K562 (cell line): ENCODE measurements around the gene RABL6. TPM values are rescaled to one million over a fixed set of nuclear protein-coding genes. Genes with fewer than 3 reads are reported as not detected.

Source experiments
- BRD9 ChIP-seq: fragments of 450-650 bp; IDR thresholded peaks from 2 replicates; pipeline ENCODE4 v1.6.1; 2018; ENCODE audit warnings: low read depth; ENCODE audit not compliant: partially characterized antibody
- CHD1 ChIP-seq: fragments of 200-600 bp; sonication (generic); IDR thresholded peaks from one replicate; pipeline ENCODE4 v1.6.1; 2012; ENCODE audit warnings: mild to moderate bottlenecking, moderate library complexity, low read length, inconsistent platforms
- CTCF ChIP-seq, 3 experiments: IDR thresholded peaks in 2 of 3; conservative IDR thresholded peaks in 1 of 3; 2 replicates each; pipeline ENCODE4 v1.5.1; 2011 to 2012; ENCODE audit warnings: low read length in 3 of 3, mild to moderate bottlenecking in 3 of 3, control low read depth in 2 of 3, improper control_type of control experiment in 1 of 3, inconsistent platforms in 1 of 3, low read depth in 1 of 3, mixed read lengths in 1 of 3, moderate library complexity in 1 of 3; ENCODE audit not compliant: insufficient read depth in 2 of 3
- FIP1L1 ChIP-seq: fragments of 200-400 bp; formaldehyde crosslinking; IDR thresholded peaks from 2 replicates; pipeline ENCODE4 v1.6.1; 2018; ENCODE audit warnings: mild to moderate bottlenecking, low read depth, low read length; ENCODE audit not compliant: poor library complexity, severe bottlenecking
- GATA2 ChIP-seq: sonication (generic); formaldehyde crosslinking; IDR thresholded peaks from 2 replicates; pipeline ENCODE4 v1.4.0; 2020; ENCODE audit warnings: mild to moderate bottlenecking, missing genetic modification reagents
- HDAC8 ChIP-seq: fragments of 450-650 bp; IDR thresholded peaks from 2 replicates; pipeline ENCODE4 v1.6.1; 2016; ENCODE audit warnings: mild to moderate bottlenecking, missing genetic modification characterization, moderate library complexity, missing compliant biosample characterization
- LARP7 ChIP-seq: fragments of 450-650 bp; IDR thresholded peaks from 2 replicates; pipeline ENCODE4 v1.6.1; 2016
- LCOR ChIP-seq: sonication (generic); formaldehyde crosslinking; IDR thresholded peaks from 2 replicates; pipeline ENCODE4 v1.8.0; 2022; ENCODE audit warnings: mild to moderate bottlenecking, missing genetic modification reagents
- MAFF ChIP-seq: IDR thresholded peaks from 2 replicates; pipeline ENCODE4 v1.6.1; 2012; ENCODE audit warnings: low read length, improper control_type of control experiment
- MECOM ChIP-seq: fragments of 250-450 bp; sonication (Bioruptor Pico); IDR thresholded peaks from 2 replicates; pipeline ENCODE4 v1.8.0; 2022; ENCODE audit warnings: inconsistent platforms
- TAF9B ChIP-seq: fragments of 450-650 bp; IDR thresholded peaks from 2 replicates; pipeline ENCODE4 v1.6.1; 2018; ENCODE audit warnings: mild to moderate bottlenecking; ENCODE audit not compliant: partially characterized antibody
- ZBED1 ChIP-seq: IDR thresholded peaks from 2 replicates; pipeline ENCODE4 v1.6.1; 2014
- ZNF232 ChIP-seq: sonication (generic); formaldehyde crosslinking; IDR thresholded peaks from 2 replicates; pipeline ENCODE4 v1.8.0; 2022; ENCODE audit warnings: mild to moderate bottlenecking, missing genetic modification reagents
- ZNF24 ChIP-seq: fragments of 450-650 bp; IDR thresholded peaks from 2 replicates; pipeline ENCODE4 v1.6.1; 2016
- ZNF41 ChIP-seq: fragments of 250-450 bp; sonication (Bioruptor Pico); conservative IDR thresholded peaks from 2 replicates; pipeline ENCODE4 v1.4.0; 2020; ENCODE audit warnings: mild to moderate bottlenecking
- ZNF511 ChIP-seq: sonication (generic); formaldehyde crosslinking; IDR thresholded peaks from 2 replicates; pipeline ENCODE4 v1.8.0; 2022; ENCODE audit warnings: mild to moderate bottlenecking, missing genetic modification reagents
- ZNF584 ChIP-seq: fragments of 200-800 bp; sonication (Bioruptor generic); IDR thresholded peaks from 2 replicates; pipeline ENCODE4 v1.6.1; 2016; ENCODE audit warnings: low read depth, mild to moderate bottlenecking, missing genetic modification characterization, missing compliant biosample characterization
- ZNF609 ChIP-seq: sonication (generic); formaldehyde crosslinking; IDR thresholded peaks from 2 replicates; pipeline ENCODE4 v1.8.1; 2023; ENCODE audit warnings: missing genetic modification reagents, mild to moderate bottlenecking, borderline replicate concordance
- polyA plus RNA-seq, 8 experiments: library from polyadenylated mRNA; depleted of rRNA in 4 of 8; stranded (reverse) in 5 of 8; unstranded in 3 of 8; fragments of >200 nt; fragmentation: Nextera tagmentation in 2 of 8; fragmentation: Illumina TruSeq in 1 of 8; extraction: Ambion mirVana in 2 of 8; extraction: Trizol in 1 of 8; gene quantifications; 2 replicates each; pipeline versions ENCODE4 v1.2.1 to v1.2.3, GENCODE V29; 2011 to 2014; ENCODE audit warnings: inconsistent platforms in 1 of 8, missing spikeins in 1 of 8
- total RNA-seq, 7 experiments: library from RNA; depleted of rRNA in 6 of 7; stranded (reverse); fragments of >200 nt in 6 of 7; fragmentation: Illumina TruSeq in 2 of 7; extraction: Trizol in 2 of 7; gene quantifications; 2 replicates each; pipeline versions ENCODE4 v1.2.1 to v1.2.3, GENCODE V29; 2011 to 2021; ENCODE audit warnings: low replicate concordance in 1 of 7
- TF ChIP-seq, protein P1 (sequence below): sonication (generic); formaldehyde crosslinking; IDR thresholded peaks from 2 replicates; pipeline ENCODE4 v1.8.0; 2022; ENCODE audit warnings: missing genetic modification reagents, mild to moderate bottlenecking, borderline replicate concordance

Gene RABL6
- total and polyA plus RNA-seq, 9 of the 15 experiments (the other 6 are each of a cell fraction or from before 2014, with no cell fraction given) = 5.6 to 181 (median 84.5) TPM

DNA sequence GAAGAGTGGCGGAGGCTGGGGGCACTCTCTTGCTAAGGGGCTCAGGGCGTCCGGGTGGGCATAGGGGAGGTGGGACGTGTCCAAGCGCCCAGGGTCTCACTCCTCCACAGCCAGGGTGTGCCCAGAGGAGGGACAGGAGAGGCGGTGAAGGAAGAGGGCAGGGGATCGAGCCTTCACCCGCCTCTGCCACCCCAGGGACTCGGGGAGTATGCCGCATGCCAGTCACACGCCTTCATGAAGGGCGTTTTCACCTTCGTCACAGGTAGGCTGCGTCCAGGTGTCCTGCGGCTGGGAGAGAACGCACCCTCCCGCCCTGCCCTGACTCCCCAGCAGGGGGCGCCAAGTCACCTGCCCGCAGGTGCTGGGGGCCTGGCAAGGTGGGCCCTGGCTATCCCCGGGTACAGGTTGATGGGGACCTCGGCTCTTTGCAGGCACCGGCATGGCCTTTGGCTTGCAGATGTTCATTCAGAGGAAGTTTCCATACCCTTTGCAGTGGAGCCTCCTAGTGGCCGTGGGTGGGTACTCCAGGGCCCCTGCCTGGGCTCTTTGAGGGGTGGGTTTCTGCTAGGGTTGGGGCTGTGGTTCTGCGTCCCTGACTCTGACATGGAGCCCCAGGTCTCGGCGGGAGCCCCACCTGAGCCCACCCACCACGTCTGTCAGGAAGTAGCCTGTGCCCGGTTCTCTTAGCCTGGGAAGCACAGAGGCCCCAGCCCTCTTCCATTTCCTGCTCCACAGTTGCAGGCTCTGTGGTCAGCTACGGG, 16.1 kb upstream of the RABL6 start (continued):
- TF ChIP-seq ZNF511 (CRISPR knock-in tag) = peak; percentile 87
- peak; percentile 34; the same call in 1 of the 2 replicates for TF ChIP-seq ZNF232 (CRISPR knock-in tag)
- TF ChIP-seq TAF9B = no peak
- TF ChIP-seq LCOR (CRISPR knock-in tag) = peak; percentile 21; the same call in 1 of the 2 replicates
- TF ChIP-seq MAFF = no peak
- no peak for TF ChIP-seq GATA2 (CRISPR knock-in tag)
- TF ChIP-seq CTCF (IDR thresholded peaks at IDR 0.05 in 2 of 3, conservative IDR thresholded peaks at IDR 0.05 in 1 of 3; ENCODE audit: insufficient read depth in 2 of 3, low read depth in 1 of 3, low read length in 3 of 3) = peak; percentile 93 to 100 (median 99)
- 0 out of 2 replicates have a peak, but pooled peaks have one; percentile 80 for TF ChIP-seq ZNF609 (CRISPR knock-in tag)
- TF ChIP-seq ZNF41 = no peak
- no peak for TF ChIP-seq MECOM (CRISPR knock-in tag)
- no peak for TF ChIP-seq LARP7
- 0 out of 2 replicates have a peak, but pooled peaks have one; percentile 52 for TF ChIP-seq ZBED1
- no peak for TF ChIP-seq HDAC8
- no peak for TF ChIP-seq ZNF24
- peak; percentile 97 for TF ChIP-seq CHD1
- no peak for TF ChIP-seq BRD9
- TF ChIP-seq ZNF584 = no peak
- no peak for TF ChIP-seq FIP1L1
- TF ChIP-seq, protein P1, sequence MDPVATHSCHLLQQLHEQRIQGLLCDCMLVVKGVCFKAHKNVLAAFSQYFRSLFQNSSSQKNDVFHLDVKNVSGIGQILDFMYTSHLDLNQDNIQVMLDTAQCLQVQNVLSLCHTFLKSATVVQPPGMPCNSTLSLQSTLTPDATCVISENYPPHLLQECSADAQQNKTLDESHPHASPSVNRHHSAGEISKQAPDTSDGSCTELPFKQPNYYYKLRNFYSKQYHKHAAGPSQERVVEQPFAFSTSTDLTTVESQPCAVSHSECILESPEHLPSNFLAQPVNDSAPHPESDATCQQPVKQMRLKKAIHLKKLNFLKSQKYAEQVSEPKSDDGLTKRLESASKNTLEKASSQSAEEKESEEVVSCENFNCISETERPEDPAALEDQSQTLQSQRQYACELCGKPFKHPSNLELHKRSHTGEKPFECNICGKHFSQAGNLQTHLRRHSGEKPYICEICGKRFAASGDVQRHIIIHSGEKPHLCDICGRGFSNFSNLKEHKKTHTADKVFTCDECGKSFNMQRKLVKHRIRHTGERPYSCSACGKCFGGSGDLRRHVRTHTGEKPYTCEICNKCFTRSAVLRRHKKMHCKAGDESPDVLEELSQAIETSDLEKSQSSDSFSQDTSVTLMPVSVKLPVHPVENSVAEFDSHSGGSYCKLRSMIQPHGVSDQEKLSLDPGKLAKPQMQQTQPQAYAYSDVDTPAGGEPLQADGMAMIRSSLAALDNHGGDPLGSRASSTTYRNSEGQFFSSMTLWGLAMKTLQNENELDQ = no peak
